Right lobe of liver (tissue), 4 donors: ENCODE results near the gene HNRNPA1.
"Not testable (repeated sequence)": the region's sequence is repeated elsewhere in the genome, so short reads cannot be mapped to it uniquely, and the experiment has no call there.

Source experiments
- CTCF ChIP-seq, 4 donors: fragments of 200-600 bp in 3 of 4; fragments of 450-650 bp in 1 of 4; IDR thresholded peaks; one replicate each; pipeline versions ENCODE4 v1.5.1 to v1.8.0; 2016 to 2022; ENCODE audit warnings: antibody characterized with exemption in 4 of 4, mild to moderate bottlenecking in 2 of 4
- POLR2A ChIP-seq: fragments of 450-650 bp; IDR thresholded peaks from one replicate; pipeline ENCODE4 v1.6.1; 2017; ENCODE audit warnings: antibody characterized with exemption, mild to moderate bottlenecking
- donor health status: DM: no; HTN: no; CAD: no.
- donor health status: DM: no; HTN: no; CAD: no.
- donor health status: DM: no; HTN: yes; CAD: no.

GRCh38 chr12:54281694-54282093, 1.2 kb downstream of the HNRNPA1 start:
- TF ChIP-seq POLR2A; CTCF (IDR thresholded peaks at IDR 0.05): not testable (repeated sequence)
